GM19438 (cell line): ENCODE results near the gene CACNA2D3.

ENCODE experiments used
- ATAC-seq: cut with Tn5 transposase; IDR thresholded peaks from one replicate; pipeline ENCODE4 v1.9.1; 2021; ENCODE audit warnings: low read depth; ENCODE audit not compliant: unreplicated experiment

The CACNA2D3 gene

GRCh38 chr3:54515441-54516213 lies 393.3 kb downstream of the CACNA2D3 start:
- ATAC-seq: no peak

GRCh38 chr3:54517424-54517823 lies 395.1 kb downstream of the CACNA2D3 start:
- ATAC-seq: no peak

- ATAC-seq: no peak
Measured at GRCh38 chr3:54518011-54518675, 395.8 kb downstream of the CACNA2D3 start.

- no peak for ATAC-seq
Measured at GRCh38 chr3:54519493-54519892, 397.1 kb downstream of the CACNA2D3 start.

GRCh38 chr3:54520060-54520459 lies 397.7 kb downstream of the CACNA2D3 start:
- no peak for ATAC-seq

GRCh38 chr3:54527521-54527920 lies 405.2 kb downstream of the CACNA2D3 start:
- ATAC-seq: no peak

- no peak for ATAC-seq
Measured at GRCh38 chr3:54527953-54528352, 405.6 kb downstream of the CACNA2D3 start.

- no peak for ATAC-seq
Measured at GRCh38 chr3:54528668-54529067, 406.3 kb downstream of the CACNA2D3 start.

- ATAC-seq: no peak
Measured at GRCh38 chr3:54530091-54530490, 407.7 kb downstream of the CACNA2D3 start.

GRCh38 chr3:54530944-54531343 lies 408.6 kb downstream of the CACNA2D3 start:
- ATAC-seq: no peak

GRCh38 chr3:54531741-54532140 lies 409.4 kb downstream of the CACNA2D3 start:
- no peak for ATAC-seq

- ATAC-seq: no peak
Measured at GRCh38 chr3:54533856-54534255, 411.5 kb downstream of the CACNA2D3 start.

- ATAC-seq: no peak
Measured at GRCh38 chr3:54535619-54536018, 413.3 kb downstream of the CACNA2D3 start.

GRCh38 chr3:54536450-54536849 lies 414.1 kb downstream of the CACNA2D3 start:
- ATAC-seq: no peak

- ATAC-seq: no peak
Measured at GRCh38 chr3:54537506-54537905, 415.2 kb downstream of the CACNA2D3 start.

- ATAC-seq: no peak
Measured at GRCh38 chr3:54538346-54538745, 416.0 kb downstream of the CACNA2D3 start.

GRCh38 chr3:54541369-54541768 lies 419.0 kb downstream of the CACNA2D3 start:
- no peak for ATAC-seq

GRCh38 chr3:54543446-54543845 lies 421.1 kb downstream of the CACNA2D3 start:
- no peak for ATAC-seq

- no peak for ATAC-seq
Measured at GRCh38 chr3:54547051-54547450, 424.7 kb downstream of the CACNA2D3 start.

- ATAC-seq: no peak
Measured at GRCh38 chr3:54547846-54548245, 425.5 kb downstream of the CACNA2D3 start.

GRCh38 chr3:54549607-54550220 lies 427.4 kb downstream of the CACNA2D3 start:
- ATAC-seq: no peak
